Colonic mucosa (tissue), 4 donors: Measurements from ENCODE around the gene HPSE. TPM values are rescaled to one million over a fixed set of nuclear protein-coding genes. Genes with fewer than 3 reads are reported as not detected.

Experiments used
- DNase-seq: peaks from one replicate; pipeline ENCODE4 v3.0.0-alpha.2; 2020
- H3K27ac ChIP-seq: fragments of 200-600 bp; one replicate; pipeline ENCODE4 v1.8.0; 2021
- H3K27me3 ChIP-seq: fragments of 200-600 bp; one replicate; pipeline ENCODE4 v1.8.0; 2021
- H3K36me3 ChIP-seq: fragments of 200-600 bp; one replicate; pipeline ENCODE4 v1.8.0; 2021
- H3K4me1 ChIP-seq: fragments of 200-600 bp; one replicate; pipeline ENCODE4 v1.8.0; 2021; ENCODE audit warnings: mild to moderate bottlenecking
- H3K4me3 ChIP-seq: fragments of 200-600 bp; one replicate; pipeline ENCODE4 v1.8.0; 2021
- H3K9ac ChIP-seq, 2 donors: one replicate each; pipeline ENCODE4 v1.7.0; 2013; ENCODE audit warnings: control low read depth in 2 of 2, low read depth in 2 of 2, low read length in 2 of 2
- H3K9me3 ChIP-seq: fragments of 200-600 bp; one replicate; pipeline ENCODE4 v1.8.0; 2021
- intact Hi-C: fragments of 100-400 bp; cut with DNase I; formaldehyde crosslinking; loops from one replicate; pipeline ENCODE4 v1.14.1; 2022
- total RNA-seq, 2 donors: library from RNA; stranded (reverse); fragmentation: NEBNext Ultra II Directional in 1 of 2; extraction: Animal tissue kit (Norgen Biotek cat#: 25700) in 1 of 2; gene quantifications; one replicate each; pipeline ENCODE4 v1.2.1, GENCODE V29; 2021
- TF ChIP-seq, protein P1 (sequence below): fragments of 200-600 bp; IDR thresholded peaks from one replicate; pipeline ENCODE4 v1.8.0; 2022; ENCODE audit warnings: antibody characterized with exemption, mild to moderate bottlenecking
- donor health status: healthy.
- donor health status: DM: no; HTN: no; CAD: no.
- donor health status: DM: no; HTN: no; CAD: no.

HPSE gene
- total RNA-seq = 10 to 100 TPM; 11.7 to 16.7 TPM

DNA sequence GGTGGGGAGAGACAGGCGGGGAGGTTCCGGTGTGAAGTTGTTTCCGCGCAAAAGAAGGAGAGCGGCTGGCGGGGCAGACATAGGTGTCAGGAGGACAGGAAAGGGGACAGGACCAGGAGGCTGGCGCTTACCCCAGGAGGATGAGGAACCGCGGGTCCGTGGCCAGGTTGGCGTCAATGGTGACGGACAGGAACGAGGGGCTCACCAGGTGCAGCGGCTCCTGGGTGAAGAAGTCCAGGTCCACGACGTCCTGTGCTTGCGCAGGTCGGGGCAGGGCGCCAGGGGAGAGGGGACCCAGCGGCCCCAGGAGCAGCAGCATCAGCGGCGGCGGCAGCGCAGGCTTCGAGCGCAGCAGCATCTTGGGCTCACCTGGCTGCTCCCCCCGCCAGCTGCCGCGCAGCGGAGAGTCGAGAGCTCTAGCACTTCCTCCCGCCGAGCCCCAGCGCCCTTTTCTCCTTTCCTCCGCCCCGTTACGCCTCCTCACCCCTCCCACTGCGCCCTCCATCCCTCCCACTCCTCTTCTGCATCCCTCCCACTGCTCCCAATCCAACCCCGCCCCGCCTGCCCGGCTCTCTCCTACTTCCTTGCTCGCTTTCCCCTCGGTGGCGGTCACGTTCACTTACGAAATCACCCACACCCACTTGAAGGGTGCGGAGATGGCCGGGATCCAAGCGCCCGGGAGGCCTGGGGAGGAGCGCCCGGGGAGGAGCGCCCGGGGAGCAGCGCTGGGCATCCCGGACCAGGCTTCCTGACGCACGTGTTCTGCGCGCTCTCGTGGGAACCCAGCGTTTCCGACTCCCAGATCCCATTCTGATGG lies at the start of gene HPSE:
TSS of gene HPSE (minus strand) at position 424 of the 817 bp plus-strand sequence. CDS start at position 358, 66 bp downstream.
- intact Hi-C loops = no loop called here
- Histone ChIP-seq H3K9ac (peak within 1 kb of the TSS; percentile 58 to 68), H3K27ac (no peak within 1 kb of the TSS)

DNA sequence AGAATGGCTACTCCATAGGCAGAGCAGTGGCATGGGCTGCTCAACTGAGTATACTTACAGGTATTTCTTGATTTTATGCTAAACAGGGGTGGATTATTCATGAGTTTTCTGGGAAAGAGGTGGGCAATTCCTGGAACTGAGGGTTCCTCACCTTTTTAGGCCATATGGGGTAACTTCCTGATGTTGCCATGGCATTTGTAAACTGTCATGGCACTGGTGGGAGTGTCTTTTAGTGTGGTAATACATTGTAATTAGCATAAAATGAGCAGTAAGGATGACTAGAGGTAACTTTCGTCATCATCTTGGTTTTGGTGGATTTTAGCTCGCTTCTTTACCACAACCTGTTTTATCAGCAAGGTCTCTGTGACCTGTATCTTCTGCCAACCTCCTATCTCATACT lies 48.2 kb upstream of the HPSE start:
- Histone ChIP-seq H3K27me3 (no peaks in the 10 kb centered on the region), H3K9ac (no peak overlapping the region), H3K9me3 (no peaks in the 10 kb centered on the region), H3K4me1 (no peaks in the 10 kb centered on the region), H3K4me3 (no peak overlapping the region), H3K36me3 (no peaks in the 10 kb centered on the region), H3K27ac (no peak overlapping the region)
- no peak for DNase-seq
- intact Hi-C loops = no loop called here
- TF ChIP-seq, protein P1, sequence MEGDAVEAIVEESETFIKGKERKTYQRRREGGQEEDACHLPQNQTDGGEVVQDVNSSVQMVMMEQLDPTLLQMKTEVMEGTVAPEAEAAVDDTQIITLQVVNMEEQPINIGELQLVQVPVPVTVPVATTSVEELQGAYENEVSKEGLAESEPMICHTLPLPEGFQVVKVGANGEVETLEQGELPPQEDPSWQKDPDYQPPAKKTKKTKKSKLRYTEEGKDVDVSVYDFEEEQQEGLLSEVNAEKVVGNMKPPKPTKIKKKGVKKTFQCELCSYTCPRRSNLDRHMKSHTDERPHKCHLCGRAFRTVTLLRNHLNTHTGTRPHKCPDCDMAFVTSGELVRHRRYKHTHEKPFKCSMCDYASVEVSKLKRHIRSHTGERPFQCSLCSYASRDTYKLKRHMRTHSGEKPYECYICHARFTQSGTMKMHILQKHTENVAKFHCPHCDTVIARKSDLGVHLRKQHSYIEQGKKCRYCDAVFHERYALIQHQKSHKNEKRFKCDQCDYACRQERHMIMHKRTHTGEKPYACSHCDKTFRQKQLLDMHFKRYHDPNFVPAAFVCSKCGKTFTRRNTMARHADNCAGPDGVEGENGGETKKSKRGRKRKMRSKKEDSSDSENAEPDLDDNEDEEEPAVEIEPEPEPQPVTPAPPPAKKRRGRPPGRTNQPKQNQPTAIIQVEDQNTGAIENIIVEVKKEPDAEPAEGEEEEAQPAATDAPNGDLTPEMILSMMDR = no peak

More for the DNA sequence above, at the start of gene HPSE:
- H3K27me3 ChIP-seq = no peaks in the 10 kb centered on the region
- H3K9me3 ChIP-seq = no peaks in the 10 kb centered on the region
- DNase-seq = peak; percentile 96
- H3K4me3 ChIP-seq = peak within 1 kb of the TSS; percentile 67
- no peaks in the 10 kb centered on the region for H3K36me3 ChIP-seq
- TF ChIP-seq, protein P1 = no peak
- H3K4me1 ChIP-seq = peaks cover 3% of the 10 kb centered on the region

DNA sequence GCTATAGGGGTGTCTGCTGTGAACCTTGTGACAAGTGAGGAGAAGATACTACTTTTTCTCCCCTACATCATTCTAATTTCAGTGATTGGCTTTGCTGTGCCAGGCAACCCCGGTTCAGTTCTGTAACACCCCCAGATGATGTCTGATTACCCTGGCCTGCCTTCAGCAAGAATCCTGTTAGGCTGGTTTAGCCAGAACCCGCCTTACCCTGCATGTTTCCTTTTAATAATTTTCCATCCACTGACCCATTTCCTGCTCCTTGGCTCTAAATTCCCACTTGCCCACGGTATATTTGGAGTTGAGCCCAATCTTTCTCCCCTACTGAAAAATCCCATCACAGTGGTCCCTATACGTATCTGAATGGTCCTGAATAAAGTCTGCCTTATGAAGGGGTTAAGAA lies 46.5 kb upstream of the HPSE start:
- H3K27ac ChIP-seq = no peak overlapping the region
- no peak for DNase-seq
- no peaks in the 10 kb centered on the region for H3K27me3 ChIP-seq
- TF ChIP-seq, protein P1 = no peak
- no peaks in the 10 kb centered on the region for H3K36me3 ChIP-seq
- H3K4me1 ChIP-seq = no peaks in the 10 kb centered on the region
- H3K9ac ChIP-seq = no peak overlapping the region
- H3K4me3 ChIP-seq = no peak overlapping the region
- intact Hi-C loops = no loop called here
- H3K9me3 ChIP-seq = no peaks in the 10 kb centered on the region

DNA sequence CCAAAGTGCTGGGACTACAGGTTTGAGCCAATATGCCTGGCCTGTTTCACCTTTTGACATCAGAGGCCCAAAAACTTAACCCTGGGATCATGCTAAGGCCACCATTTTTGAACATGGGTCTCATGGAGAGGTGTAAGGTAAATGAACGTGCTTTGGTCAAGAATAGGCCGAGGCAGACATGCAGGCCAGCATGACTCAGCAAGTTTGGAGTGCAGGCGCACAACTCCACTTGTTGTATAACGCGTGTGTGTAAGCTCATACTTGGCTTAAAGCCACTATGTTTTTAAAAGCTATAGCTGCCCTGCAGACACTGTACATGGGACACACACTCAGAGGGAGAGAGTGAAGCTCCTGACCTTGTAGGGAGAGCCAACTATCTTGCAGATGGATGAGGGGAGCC lies 43.8 kb upstream of the HPSE start:
- Histone ChIP-seq H3K9ac (no peak overlapping the region), H3K9me3 (no peaks in the 10 kb centered on the region), H3K36me3 (no peaks in the 10 kb centered on the region), H3K27me3 (no peaks in the 10 kb centered on the region), H3K4me3 (no peak overlapping the region), H3K4me1 (no peaks in the 10 kb centered on the region), H3K27ac (no peak overlapping the region)
- no peak for DNase-seq
- intact Hi-C loops = no loop called here
- TF ChIP-seq, protein P1 = no peak

DNA sequence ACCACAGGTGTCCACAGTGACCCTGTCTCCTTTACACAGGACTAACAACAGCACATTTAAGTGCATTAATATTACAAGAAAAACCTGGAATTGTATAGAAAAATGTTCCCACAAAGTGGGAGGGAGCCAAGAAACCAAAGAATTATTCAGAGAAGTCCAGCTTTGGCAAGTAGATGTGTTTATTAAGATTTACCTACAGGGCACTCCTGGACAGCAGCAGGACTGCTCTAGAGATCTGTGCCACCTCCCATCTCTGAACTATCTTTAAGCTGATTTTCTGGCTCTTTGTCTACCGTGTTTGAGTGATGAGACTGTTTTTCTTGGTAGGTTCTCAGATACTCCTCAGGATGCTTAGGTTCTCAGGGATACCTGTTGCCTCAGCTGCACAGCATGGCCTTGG lies 38.3 kb upstream of the HPSE start:
- TF ChIP-seq, protein P1 = no peak
- H3K4me1 ChIP-seq = no peaks in the 10 kb centered on the region
- no peak overlapping the region for H3K9ac ChIP-seq
- intact Hi-C loops = no loop called here
- no peaks in the 10 kb centered on the region for H3K9me3 ChIP-seq
- no peaks in the 10 kb centered on the region for H3K27me3 ChIP-seq
- H3K27ac ChIP-seq = no peak overlapping the region
- no peaks in the 10 kb centered on the region for H3K36me3 ChIP-seq
- no peak overlapping the region for H3K4me3 ChIP-seq
- DNase-seq = no peak
